HEK293 (cell line): ENCODE measurements around the gene OMA1.
A peak's percentile ranks its signal among the peaks of the same experiment; 100 is the strongest.

ENCODE experiments used
- CTCF ChIA-PET: fragments of 350-600 bp; formaldehyde crosslinking; extraction: SDS; loops from one replicate; lab custom pipeline; 2021; ENCODE audit warnings: antibody characterized with exemption; lab: Yijun Ruan, JAX
- POLR2A ChIA-PET: fragments of 300-600 bp; formaldehyde crosslinking; extraction: SDS; loops from one replicate; lab custom pipeline; 2020; ENCODE audit warnings: antibody characterized with exemption, inconsistent platforms; lab: Yijun Ruan, JAX
- H3K27ac ChIP-seq: fragments of 200-500 bp; sonication (Bioruptor generic); 2 replicates; pipeline ENCODE4 v1.5.1; 2014; ENCODE audit warnings: low read depth, low read length, control low read depth, inconsistent platforms; ENCODE audit errors: extremely low read depth
- H3K36me3 ChIP-seq, 2 experiments: fragments of 200-500 bp in 1 of 2; sonication (Bioruptor generic) in 1 of 2; 1 replicate in 1 of 2; 2 replicates in 1 of 2; pipeline ENCODE4 v1.5.1; 2014 to 2017; ENCODE audit warnings: inconsistent platforms in 2 of 2, low read length in 2 of 2; ENCODE audit not compliant: control insufficient read depth in 2 of 2, insufficient read depth in 1 of 2
- H3K4me1 ChIP-seq: fragments of 200-500 bp; sonication (Bioruptor generic); 2 replicates; pipeline ENCODE4 v1.5.1; 2014; ENCODE audit warnings: mild to moderate bottlenecking, low read length, inconsistent platforms; ENCODE audit not compliant: control insufficient read depth, insufficient read depth
- H3K4me3 ChIP-seq: 2 replicates; pipeline ENCODE4 v1.5.1; 2011; ENCODE audit warnings: low read depth, mild to moderate bottlenecking, control low read depth, low read length, moderate library complexity
- H3K9me3 ChIP-seq: fragments of 200-500 bp; sonication (Bioruptor generic); 2 replicates; pipeline ENCODE4 v1.5.1; 2014; ENCODE audit warnings: low read depth, low read length, inconsistent platforms; ENCODE audit not compliant: control insufficient read depth, insufficient read depth
- AEBP2 ChIP-seq: fragments of 450-650 bp; formaldehyde crosslinking; IDR thresholded peaks from 2 replicates; pipeline ENCODE4 v1.5.1; 2016; ENCODE audit warnings: missing biosample characterization, missing genetic modification characterization, borderline replicate concordance
- ATF2 ChIP-seq: fragments of 450-650 bp; formaldehyde crosslinking; IDR thresholded peaks from 2 replicates; pipeline ENCODE4 v1.5.1; 2016; ENCODE audit warnings: missing biosample characterization, missing genetic modification characterization, low read depth
- HOXA7 ChIP-seq: sonication (generic); formaldehyde crosslinking; IDR thresholded peaks from 2 replicates; pipeline ENCODE4 v1.8.1; 2022; ENCODE audit warnings: missing genetic modification reagents, borderline replicate concordance
- KLF10 ChIP-seq: fragments of 450-650 bp; IDR thresholded peaks from 2 replicates; pipeline ENCODE4 v1.5.1; 2018; ENCODE audit warnings: missing biosample characterization, mild to moderate bottlenecking, missing genetic modification characterization
- PBX3 ChIP-seq: sonication (generic); formaldehyde crosslinking; IDR thresholded peaks from 2 replicates; pipeline ENCODE4 v1.8.1; 2022; ENCODE audit warnings: mild to moderate bottlenecking, moderate library complexity, missing genetic modification reagents
- PRDM4 ChIP-seq: fragments of 450-650 bp; formaldehyde crosslinking; IDR thresholded peaks from 2 replicates; pipeline ENCODE4 v1.5.1; 2017; ENCODE audit warnings: missing biosample characterization, missing genetic modification characterization
- RBAK ChIP-seq: fragments of 450-650 bp; formaldehyde crosslinking; IDR thresholded peaks from 2 replicates; pipeline ENCODE4 v1.5.1; 2016; ENCODE audit warnings: missing biosample characterization, missing genetic modification characterization
- REPIN1 ChIP-seq: fragments of 450-650 bp; formaldehyde crosslinking; IDR thresholded peaks from 2 replicates; pipeline ENCODE4 v1.5.1; 2017; ENCODE audit warnings: missing biosample characterization, missing genetic modification characterization, low read depth
- SP2 ChIP-seq: fragments of 450-650 bp; formaldehyde crosslinking; IDR thresholded peaks from 2 replicates; pipeline ENCODE4 v1.5.1; 2016; ENCODE audit warnings: missing biosample characterization, missing genetic modification characterization
- TRIM28 ChIP-seq: IDR thresholded peaks from 2 replicates; pipeline ENCODE4 v1.6.1; 2011; ENCODE audit warnings: low read length, control low read depth, borderline replicate concordance
- ZBTB17 ChIP-seq: fragments of 450-650 bp; formaldehyde crosslinking; IDR thresholded peaks from 2 replicates; pipeline ENCODE4 v1.5.1; 2016; ENCODE audit warnings: missing biosample characterization, missing genetic modification characterization
- ZNF10 ChIP-seq: fragments of 450-650 bp; formaldehyde crosslinking; IDR thresholded peaks from 2 replicates; pipeline ENCODE4 v1.5.1; 2017; ENCODE audit warnings: missing biosample characterization, missing genetic modification characterization
- ZNF146 ChIP-seq: fragments of 450-650 bp; formaldehyde crosslinking; IDR thresholded peaks from 2 replicates; pipeline ENCODE4 v1.5.1; 2016; ENCODE audit warnings: missing biosample characterization, missing genetic modification characterization
- ZNF184 ChIP-seq: fragments of 450-650 bp; IDR thresholded peaks from 2 replicates; pipeline ENCODE4 v1.5.1; 2018; ENCODE audit warnings: missing biosample characterization, mild to moderate bottlenecking, missing genetic modification characterization
- ZNF274 ChIP-seq, 2 experiments: fragments of 200-500 bp in 1 of 2; fragments of 450-650 bp in 1 of 2; sonication (Bioruptor generic) in 1 of 2; formaldehyde crosslinking in 1 of 2; IDR thresholded peaks; 2 replicates each; pipeline versions ENCODE4 v1.5.1 to v1.6.1; 2014 to 2016; ENCODE audit warnings: borderline replicate concordance in 1 of 2, inconsistent platforms in 1 of 2, low read length in 1 of 2, missing biosample characterization in 1 of 2, missing genetic modification characterization in 1 of 2
- ZNF311 ChIP-seq: fragments of 450-650 bp; formaldehyde crosslinking; IDR thresholded peaks from 2 replicates; pipeline ENCODE4 v1.5.1; 2017; ENCODE audit warnings: missing biosample characterization, missing genetic modification characterization, borderline replicate concordance
- ZNF324 ChIP-seq: fragments of 450-650 bp; formaldehyde crosslinking; IDR thresholded peaks from 2 replicates; pipeline ENCODE4 v1.5.1; 2016; ENCODE audit warnings: missing biosample characterization, missing genetic modification characterization
- ZNF366 ChIP-seq: fragments of 450-650 bp; formaldehyde crosslinking; conservative IDR thresholded peaks from 2 replicates; pipeline ENCODE4 v1.5.1; 2016; ENCODE audit warnings: missing biosample characterization, missing genetic modification characterization
- ZNF473 ChIP-seq: fragments of 450-650 bp; formaldehyde crosslinking; IDR thresholded peaks from 2 replicates; pipeline ENCODE4 v1.5.1; 2017; ENCODE audit warnings: missing biosample characterization, missing genetic modification characterization
- ZNF513 ChIP-seq: fragments of 450-650 bp; IDR thresholded peaks from 2 replicates; pipeline ENCODE4 v1.5.1; 2018; ENCODE audit warnings: missing biosample characterization, missing genetic modification characterization
- ZNF561 ChIP-seq: fragments of 450-650 bp; IDR thresholded peaks from 2 replicates; pipeline ENCODE4 v1.5.1; 2018; ENCODE audit warnings: missing biosample characterization, missing genetic modification characterization, borderline replicate concordance
- ZNF571 ChIP-seq: fragments of 450-650 bp; formaldehyde crosslinking; IDR thresholded peaks from 2 replicates; pipeline ENCODE4 v1.5.0; 2017; ENCODE audit warnings: missing biosample characterization, missing genetic modification characterization
- ZNF626 ChIP-seq: fragments of 450-650 bp; sonication (Bioruptor Pico); formaldehyde crosslinking; IDR thresholded peaks from 2 replicates; pipeline ENCODE4 v1.5.1; 2018; ENCODE audit warnings: missing biosample characterization, missing genetic modification characterization, inconsistent platforms
- ZNF670 ChIP-seq: fragments of 450-650 bp; formaldehyde crosslinking; IDR thresholded peaks from 2 replicates; pipeline ENCODE4 v1.5.1; 2016; ENCODE audit warnings: missing biosample characterization, missing genetic modification characterization, low read depth
- ZNF677 ChIP-seq: fragments of 450-650 bp; IDR thresholded peaks from 2 replicates; pipeline ENCODE4 v1.5.0; 2018; ENCODE audit warnings: missing biosample characterization, mild to moderate bottlenecking, missing genetic modification characterization, moderate library complexity
- ZNF837 ChIP-seq: fragments of 450-650 bp; formaldehyde crosslinking; IDR thresholded peaks from 2 replicates; pipeline ENCODE4 v1.5.1; 2016; ENCODE audit warnings: missing biosample characterization, missing genetic modification characterization
- ZSCAN23 ChIP-seq: fragments of 450-650 bp; formaldehyde crosslinking; IDR thresholded peaks from 2 replicates; pipeline ENCODE4 v1.5.1; 2016; ENCODE audit warnings: missing biosample characterization, missing genetic modification characterization

OMA1 gene

GRCh38 chr1:58577654-58578030 is 31.1 kb upstream of the OMA1 start:
- CTCF ChIA-PET = interaction anchor here (0.8 kb wide), 1 partner anchor 414 kb away, joined by 5 read pairs; no protein-coding TSS in a partner anchor
- H3K4me1 ChIP-seq = no peaks in the 10 kb centered on the region
- no peaks in the 10 kb centered on the region for H3K36me3 ChIP-seq
- H3K4me3 ChIP-seq = no peak overlapping the region
- POLR2A ChIA-PET = no interaction called here
- no peaks in the 10 kb centered on the region for H3K9me3 ChIP-seq
- H3K27ac ChIP-seq = no peak overlapping the region
- no peak for TF ChIP-seq KLF10
- TF ChIP-seq ZNF274 (IDR thresholded peaks at IDR 0.05; ENCODE audit: low read length) = no peak
- TF ChIP-seq ZNF274 (tag by site-specific recombination; IDR thresholded peaks at IDR 0.05; ENCODE audit: borderline replicate concordance) = no peak
- TF ChIP-seq HOXA7 (CRISPR knock-in tag) = no peak
- no peak for TF ChIP-seq PBX3 (CRISPR knock-in tag)
- TF ChIP-seq RBAK (tag by site-specific recombination) = no peak
- no peak for TF ChIP-seq ZNF146 (tag by site-specific recombination)
- TF ChIP-seq ZNF837 (tag by site-specific recombination) = no peak
- no peak for TF ChIP-seq ZNF561 (tag by site-specific recombination)
- TF ChIP-seq ZNF677 (tag by site-specific recombination) = no peak
- no peak for TF ChIP-seq ZNF513
- TF ChIP-seq ZNF324 (tag by site-specific recombination) = no peak
- TF ChIP-seq ZNF311 (tag by site-specific recombination) = no peak
- TF ChIP-seq ZBTB17 (tag by site-specific recombination) = no peak
- TF ChIP-seq ZNF670 (tag by site-specific recombination) = no peak
- no peak for TF ChIP-seq ZNF473 (tag by site-specific recombination)
- TF ChIP-seq ZSCAN23 (tag by site-specific recombination) = no peak
- no peak for TF ChIP-seq REPIN1 (tag by site-specific recombination)
- TF ChIP-seq, all 188 proteins: peak for 0

- Histone ChIP-seq H3K27ac (no peak within 1 kb of the TSS), H3K4me1 (no peaks in the 10 kb centered on the region), H3K4me3 (peak within 1 kb of the TSS; percentile 1; the same call in 1 of the 2 replicates), H3K36me3 (no peaks in the 10 kb centered on the region), H3K9me3 (no peaks in the 10 kb centered on the region)
- ChIA-PET CTCF (no interaction called here), POLR2A (no interaction called here)
- TF ChIP-seq ZNF184 (no peak), REPIN1 (tag by site-specific recombination) (no peak), PRDM4 (tag by site-specific recombination) (no peak), TRIM28 (no peak), SP2 (tag by site-specific recombination) (no peak), AEBP2 (tag by site-specific recombination) (no peak), ZNF626 (no peak), ZNF10 (tag by site-specific recombination) (no peak), ATF2 (no peak), ZNF366 (tag by site-specific recombination) (no peak), ZNF571 (tag by site-specific recombination) (no peak)
These were observed 30.5 kb upstream of the OMA1 start, which contains the start of gene TACSTD2 for GRCh38 chr1:58576727-58577653. Gene TACSTD2, minus strand, starts transcription at chr1:58577252. Its CDS starts 96 bp downstream, at chr1:58577156.
